Measurements from ENCODE around the gene UIMC1.

- no peak for TF ChIP-seq CTCF (IDR thresholded peaks at IDR 0.05)
- no peak for TF ChIP-seq POLR2A (IDR thresholded peaks at IDR 0.05)
Observed at GRCh38 chr5:177018341-177018740, 11.8 kb upstream of the UIMC1 start.

Data from adrenal gland (tissue), 5 donors.